HG02610 (cell line): ENCODE measurements around the gene SKAP1.
"Not testable (repeated sequence)": the region's sequence is repeated elsewhere in the genome, so short reads cannot be mapped to it uniquely, and the experiment has no call there.

Experiments used
- ATAC-seq: cut with Tn5 transposase; IDR thresholded peaks from one replicate; pipeline ENCODE4 v1.9.1; 2021; ENCODE audit warnings: mild to moderate bottlenecking, moderate library complexity; ENCODE audit not compliant: unreplicated experiment

SKAP1 gene

DNA sequence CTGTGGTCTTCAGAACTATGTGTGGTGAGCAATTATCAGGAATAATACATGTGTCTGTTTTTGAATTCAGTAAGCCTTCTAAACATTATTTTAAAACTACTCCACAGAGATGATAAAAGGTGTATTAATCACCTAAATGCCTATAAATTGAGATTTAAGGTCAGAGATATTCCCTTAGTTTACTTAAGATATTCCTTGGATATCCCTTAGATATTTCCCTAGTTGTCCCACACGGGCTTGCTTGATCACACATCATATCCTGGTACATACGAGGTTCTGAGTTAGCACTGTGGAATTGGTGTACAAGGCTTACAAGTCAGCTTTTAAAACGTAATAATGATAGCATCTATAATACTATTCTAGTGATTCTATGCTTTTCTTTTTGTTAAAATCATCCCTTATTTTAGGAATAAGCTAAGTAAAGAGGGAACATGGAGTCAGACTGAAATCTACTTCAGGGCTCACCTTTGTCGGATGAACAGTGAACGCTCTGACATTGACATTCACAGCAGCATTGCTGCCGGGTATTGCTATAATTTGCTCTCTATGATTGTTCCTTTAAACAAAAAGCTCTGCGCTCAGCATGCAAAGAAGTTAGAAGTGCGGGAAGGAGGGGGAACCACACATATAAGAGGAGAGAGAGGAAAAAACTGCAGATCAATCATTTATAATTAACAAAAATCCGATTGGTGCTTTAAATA is 136.5 kb downstream of the SKAP1 start:
- ATAC-seq: no peak

GRCh38 chr17:48290378-48290777 is 139.6 kb downstream of the SKAP1 start:
- no peak for ATAC-seq

- not testable (repeated sequence) for ATAC-seq
These were observed 143.1 kb downstream of the SKAP1 start for GRCh38 chr17:48286917-48287316.

DNA sequence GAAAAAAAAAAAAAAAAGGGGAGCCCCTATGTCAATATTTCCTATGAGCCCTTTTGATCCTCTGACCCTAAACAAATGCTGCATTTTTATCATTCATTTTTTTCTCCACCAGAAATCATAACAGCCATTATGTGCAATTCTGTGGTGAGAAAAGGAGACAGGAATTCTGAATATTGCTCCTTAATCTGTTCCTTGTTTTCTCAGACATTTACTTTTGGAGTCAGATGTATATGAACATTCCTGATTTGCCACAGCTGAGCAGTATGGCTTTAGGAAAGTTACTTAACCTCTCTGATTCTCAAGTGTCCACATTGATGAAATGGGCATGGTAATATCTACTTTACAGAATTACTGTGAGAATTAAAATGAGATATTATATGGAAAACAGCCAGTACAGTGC is 144.4 kb downstream of the SKAP1 start:
- ATAC-seq: no peak

DNA sequence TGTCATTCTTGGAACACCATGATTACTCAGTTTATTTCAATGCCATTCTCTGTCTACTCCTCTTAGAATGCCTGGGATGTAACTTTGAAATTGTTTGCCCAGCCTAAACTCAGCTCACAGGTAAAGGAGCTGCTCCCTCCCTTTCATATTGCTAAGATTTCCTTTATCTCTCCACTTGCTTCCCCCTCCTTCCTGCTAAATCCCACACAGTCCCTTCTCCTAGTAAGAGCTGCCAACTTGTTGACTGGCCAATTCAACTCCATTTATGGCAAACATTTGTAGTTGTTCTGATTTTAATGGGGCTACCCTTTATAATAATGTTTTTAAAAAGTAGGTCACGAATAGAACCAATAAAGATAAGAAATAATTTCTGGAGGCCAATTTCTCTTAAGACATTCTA is 146.1 kb downstream of the SKAP1 start:
- ATAC-seq: no peak

- no peak for ATAC-seq
These were observed 146.6 kb downstream of the SKAP1 start for GRCh38 chr17:48283411-48283810.

- no peak for ATAC-seq
These were observed 147.7 kb downstream of the SKAP1 start for GRCh38 chr17:48282303-48282702.

- ATAC-seq: no peak
These were observed 151.1 kb downstream of the SKAP1 start for GRCh38 chr17:48278760-48279491.

DNA sequence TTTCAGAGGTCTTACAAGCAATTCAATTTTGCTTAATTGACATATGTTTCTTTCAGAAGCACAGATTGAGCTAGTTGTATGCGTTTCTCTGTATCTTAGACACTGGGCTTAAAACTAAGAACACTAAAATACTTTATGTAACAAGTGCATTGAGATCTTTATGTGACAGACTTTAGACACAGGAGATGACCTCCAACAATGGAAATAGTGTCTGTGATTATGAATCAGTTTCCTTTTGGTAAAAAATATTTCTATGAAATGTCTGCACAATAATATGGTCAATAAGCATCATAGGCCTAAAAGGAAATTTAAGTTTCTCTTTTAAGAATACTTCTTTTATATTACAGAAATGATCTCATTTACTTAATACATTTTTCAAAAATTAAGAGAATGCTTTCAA is 153.2 kb downstream of the SKAP1 start:
- ATAC-seq: no peak

- no peak for ATAC-seq
These were observed 159.1 kb downstream of the SKAP1 start for GRCh38 chr17:48270899-48271298.

GRCh38 chr17:48269209-48269608 is 160.8 kb downstream of the SKAP1 start:
- no peak for ATAC-seq

DNA sequence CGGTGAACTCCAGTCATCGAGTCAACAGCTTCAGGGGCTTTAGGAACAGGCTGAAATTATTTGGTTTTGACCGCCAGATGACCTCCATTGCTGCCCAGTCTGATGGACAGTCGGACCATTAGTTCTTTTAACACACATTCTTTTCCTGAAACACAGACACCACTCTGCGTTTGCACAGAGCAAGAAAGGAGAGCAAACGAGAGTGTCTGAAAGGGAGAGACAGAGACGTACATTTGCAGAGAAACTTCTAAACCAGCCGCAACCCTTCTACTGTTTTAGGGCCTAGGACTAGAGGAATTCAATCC is 166.3 kb downstream of the SKAP1 start:
- ATAC-seq: no peak

GRCh38 chr17:48262982-48263730 is 166.9 kb downstream of the SKAP1 start:
- ATAC-seq: no peak

GRCh38 chr17:48261297-48261880 is 168.6 kb downstream of the SKAP1 start:
- no peak for ATAC-seq

DNA sequence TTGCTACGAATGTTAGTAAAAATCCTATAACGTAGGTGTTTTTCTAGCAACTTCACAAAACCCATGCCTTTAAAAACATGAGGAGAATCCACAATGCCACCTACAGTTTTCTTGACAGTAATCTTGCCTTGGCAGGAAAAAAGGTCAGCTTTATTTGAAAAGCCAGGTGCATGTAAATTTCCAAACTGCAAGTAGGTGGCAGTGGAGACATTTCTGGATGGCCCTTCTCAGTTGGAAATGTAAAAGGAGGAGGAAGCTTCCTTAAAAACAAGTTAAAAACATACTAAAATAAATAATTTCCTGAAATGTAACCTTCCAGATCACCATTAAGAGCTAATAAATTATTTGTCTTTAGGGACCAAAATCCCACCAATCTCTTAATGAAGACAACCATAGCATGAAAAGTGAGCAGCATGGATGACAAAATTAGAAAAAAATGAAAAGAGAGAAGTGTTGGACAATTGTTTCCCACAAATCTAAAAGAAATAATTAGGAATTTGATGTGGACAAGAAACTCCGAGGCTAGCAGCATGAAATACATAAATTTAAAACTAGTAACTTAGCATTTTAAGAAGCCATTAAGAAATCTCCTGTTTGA is 170.2 kb downstream of the SKAP1 start:
- ATAC-seq: no peak

DNA sequence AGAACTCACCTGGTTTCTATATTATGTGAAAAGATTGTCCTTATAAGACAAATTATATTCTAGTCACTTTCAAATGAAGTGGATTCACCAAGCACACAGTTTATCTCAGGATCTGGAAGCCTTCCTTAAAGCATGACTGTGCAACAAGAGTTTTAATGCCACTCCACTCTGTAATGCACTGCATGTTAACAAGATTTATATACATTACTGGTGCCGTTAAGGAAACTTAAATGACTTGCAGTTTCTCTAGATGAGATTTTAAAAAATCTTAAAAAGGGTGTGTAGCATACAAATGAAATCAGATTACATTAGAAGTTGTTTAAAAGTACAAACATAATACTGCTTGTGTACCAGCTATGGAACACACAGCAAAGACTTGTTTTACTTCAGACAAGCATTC is 171.7 kb downstream of the SKAP1 start:
- no peak for ATAC-seq

DNA sequence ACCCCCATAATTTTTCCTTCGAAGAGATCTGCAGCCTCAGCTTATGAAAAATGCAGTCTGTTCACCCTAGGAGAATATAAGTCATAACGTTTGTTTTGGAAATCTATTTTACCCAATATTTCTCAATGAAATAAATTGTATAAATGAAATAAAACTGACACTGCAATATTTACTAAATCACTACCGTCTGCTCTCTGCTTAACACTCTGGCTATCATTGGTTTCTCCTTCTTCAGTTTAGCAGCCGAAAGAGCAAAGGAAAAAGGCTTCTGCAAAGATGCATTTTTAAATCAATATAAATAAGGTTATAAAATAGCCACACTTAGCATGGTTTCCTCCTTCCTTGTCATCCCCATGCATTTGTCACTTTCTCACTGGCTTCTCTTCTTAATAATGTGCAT is 174.3 kb downstream of the SKAP1 start:
- ATAC-seq: no peak

DNA sequence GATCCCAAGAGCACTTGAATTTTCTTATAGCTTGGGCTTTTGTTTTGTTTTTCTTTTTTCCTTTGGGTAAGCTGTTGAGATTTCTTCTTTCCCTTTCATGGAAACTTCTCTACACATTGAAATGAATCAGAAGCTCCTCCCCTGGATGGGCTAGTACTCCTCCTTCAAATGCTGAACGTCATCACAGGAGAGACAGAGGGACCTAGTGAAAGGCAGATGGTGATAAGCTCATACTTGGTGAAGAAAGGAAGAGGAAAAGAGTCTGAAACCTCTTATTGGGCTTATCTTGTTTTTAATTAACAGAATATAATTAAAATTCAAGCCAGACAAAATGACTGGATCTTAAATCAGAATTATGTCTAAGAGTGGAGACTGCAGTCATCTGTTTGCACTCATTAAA is 175.1 kb downstream of the SKAP1 start:
- ATAC-seq: no peak

DNA sequence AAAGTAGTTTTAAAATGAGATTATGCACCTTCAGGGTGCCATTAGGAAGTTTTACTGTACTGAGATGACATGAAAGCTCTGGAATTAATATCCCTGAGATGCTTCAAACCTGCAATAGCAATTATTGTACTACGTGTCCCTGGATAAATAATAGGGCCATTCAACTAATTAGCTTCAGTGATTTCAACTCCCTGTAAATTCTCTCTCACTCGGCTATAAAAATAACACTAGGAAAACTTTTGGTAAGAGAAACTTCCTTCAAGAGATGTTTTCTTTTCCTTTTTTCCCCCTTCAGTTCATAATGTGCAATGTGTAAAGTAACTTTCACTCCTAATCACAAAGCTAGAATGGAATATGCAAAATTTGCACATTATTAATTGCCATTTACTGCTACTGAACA is 176.0 kb downstream of the SKAP1 start:
- ATAC-seq: no peak

DNA sequence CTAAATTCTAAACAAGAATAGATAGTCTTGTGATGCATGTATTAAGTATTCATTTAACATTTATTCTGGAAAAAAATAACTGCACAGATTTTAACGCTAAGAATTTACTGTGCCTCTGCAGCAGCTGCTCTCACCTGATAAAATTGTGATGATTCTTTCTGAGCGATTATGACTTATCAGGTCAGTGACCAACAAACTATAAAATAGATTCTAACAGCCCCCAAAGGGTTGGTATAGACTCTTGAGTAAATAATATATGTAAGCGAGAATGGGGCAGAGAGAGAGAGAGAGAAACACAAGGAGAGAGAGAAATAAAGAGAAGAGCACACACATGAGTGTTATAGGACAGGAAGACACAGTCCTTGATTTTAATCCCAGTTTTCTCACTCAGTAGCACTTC is 178.1 kb downstream of the SKAP1 start:
- no peak for ATAC-seq

DNA sequence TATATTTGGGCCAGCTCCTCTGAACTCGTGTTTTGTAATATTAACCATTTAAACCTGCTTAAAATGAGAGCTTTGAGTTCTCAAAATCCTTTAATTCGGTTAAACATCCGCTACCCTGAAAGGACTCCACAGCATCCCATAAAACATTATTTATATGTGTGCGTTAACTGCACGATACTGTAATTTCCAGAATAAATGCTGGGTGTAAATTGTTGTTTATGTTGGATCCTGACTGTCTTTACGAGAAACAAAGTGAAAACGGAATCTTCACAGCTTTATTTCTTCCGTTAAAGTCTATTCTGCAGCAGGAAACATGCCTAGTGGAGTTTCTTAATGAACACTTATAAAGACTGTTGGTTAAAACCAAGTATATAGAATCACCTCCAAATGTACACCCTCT is 179.1 kb downstream of the SKAP1 start:
- ATAC-seq: no peak
